NCI-H2107 treated with DMSO at 0.1 percent for 48 hours (cell line): ENCODE measurements around the gene IL18RAP.

ENCODE experiments used
- DNase-seq: peaks from one replicate; lab custom pipeline; 2025; ENCODE audit not compliant: unreplicated experiment; lab: John Stamatoyannopoulos, UW

Gene IL18RAP

GRCh38 chr2:102492006-102492405 lies 69.0 kb downstream of the IL18RAP start:
- DNase-seq = no peak

- DNase-seq = no peak
Observed at GRCh38 chr2:102494570-102494969, 71.6 kb downstream of the IL18RAP start.

- no peak for DNase-seq
Observed at GRCh38 chr2:102498414-102498813, 75.5 kb downstream of the IL18RAP start.

- no peak for DNase-seq
Observed at GRCh38 chr2:102499558-102499957, 76.6 kb downstream of the IL18RAP start.
